ENCODE results near the gene FBXO34. TPM values are rescaled to one million over a fixed set of nuclear protein-coding genes. Genes with fewer than 3 reads are reported as not detected.

FBXO34 gene
- total and polyA plus RNA-seq, 9 of the 15 experiments (the other 6 are each of a cell fraction or from before 2014, with no cell fraction given) = 6.3 to 24.9 (median 16.2) TPM

DNA sequence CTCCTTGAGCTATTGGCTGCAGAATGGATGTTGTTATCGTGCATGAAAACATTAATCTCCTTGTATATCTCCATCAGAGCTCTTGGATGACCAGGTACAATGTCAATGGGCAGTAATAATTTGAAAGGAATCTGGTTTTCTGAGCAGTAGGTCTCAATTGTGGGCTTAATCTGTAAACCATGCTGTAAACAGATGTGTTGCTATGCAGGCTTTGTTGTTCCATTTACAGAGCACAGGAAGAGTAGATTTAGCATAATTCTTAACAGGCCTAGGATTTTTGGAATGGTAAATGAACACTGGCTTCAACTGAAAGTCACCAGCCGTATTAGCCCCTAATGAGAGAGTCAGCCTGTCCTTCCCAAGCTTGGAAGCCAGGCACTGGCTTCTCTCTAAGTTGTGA lies 90.0 kb downstream of the FBXO34 start:
- Histone ChIP-seq H3K9ac (ENCODE audit: insufficient read depth in 1 of 2, low read depth in 2 of 2, low read length in 2 of 2) (no peak overlapping the region), H3K36me3 (ENCODE audit: control insufficient read depth, insufficient read depth, low read length) (no peaks in the 10 kb centered on the region), H3K4me2 (ENCODE audit: insufficient read depth, low read length) (no peak overlapping the region), H3K9me3 (replicated peaks; ENCODE audit: control insufficient read depth, insufficient read depth, low read depth, low read length) (no peaks in the 10 kb centered on the region), H4K20me1 (replicated peaks; ENCODE audit: control insufficient read depth, insufficient read depth, low read length) (no peaks in the 10 kb centered on the region), H2AFZ (ENCODE audit: low read depth, low read length) (no peak overlapping the region), H3K9me1 (ENCODE audit: control insufficient read depth, insufficient read depth, low read length) (no peaks in the 10 kb centered on the region), H3K4me3 (no peak overlapping the region), H3K27ac (ENCODE audit: extremely low read depth, low read depth, low read length) (no peak overlapping the region), H3K79me2 (ENCODE audit: control insufficient read depth, insufficient read depth, low read length) (no peaks in the 10 kb centered on the region), H3K4me1 (replicated peaks in 1 of 2; ENCODE audit: control insufficient read depth in 2 of 2, insufficient read depth in 2 of 2, low read length in 2 of 2) (no peaks in the 10 kb centered on the region), H3K27me3 (ENCODE audit: control insufficient read depth in 2 of 2, insufficient read depth in 2 of 2, low read length in 2 of 2) (no peaks in the 10 kb centered on the region)
- ATAC-seq (no peak), DNase-seq (ENCODE audit: extremely low read depth in 1 of 4, low spot score in 3 of 4) (no peak), FAIRE-seq (no peak)
- no TSS peak for BruUV-seq (replicated peaks)
- no peak for TF ChIP-seq NFIX (CRISPR knock-in tag; IDR thresholded peaks at IDR 0.05; ENCODE audit: low read depth)
- TF ChIP-seq CCAR2 (IDR thresholded peaks at IDR 0.05; ENCODE audit: low read depth, low read length) = no peak
- no peak for TF ChIP-seq ZFP1 (CRISPR knock-in tag; IDR thresholded peaks at IDR 0.05)
- TF ChIP-seq ARHGAP35 (IDR thresholded peaks at IDR 0.05; ENCODE audit: partially characterized antibody) = no peak
- TF ChIP-seq TCF3 (CRISPR knock-in tag; IDR thresholded peaks at IDR 0.05) = no peak
- no peak for TF ChIP-seq RUNX1 (IDR thresholded peaks at IDR 0.05; ENCODE audit: low read depth)
- intact Hi-C loops (cut with micrococcal nuclease) = no loop called here
- CTCF ChIA-PET (ENCODE audit: low intra/inter-chr PET ratio) = no interaction called here
- 62% methylated on average over 2 of the region's 2 CpGs for WGBS (ENCODE audit: insufficient coverage, low coverage, missing lambda C conversion rate)
- POLR2A ChIA-PET = interaction anchor here (0.8 kb wide), 1 partner anchor 21 kb away, joined by 3 read pairs; no protein-coding TSS in a partner anchor
- in situ Hi-C loops (cut with MboI) = no loop called here

- H3K27me3 ChIP-seq (ENCODE audit: control insufficient read depth in 2 of 2, insufficient read depth in 2 of 2, low read length in 2 of 2) = no peaks in the 10 kb centered on the region
- TF ChIP-seq PTBP1 (IDR thresholded peaks at IDR 0.05; ENCODE audit: low read depth, low read length) (no peak), ELF4 (CRISPR knock-in tag; IDR thresholded peaks at IDR 0.05) (no peak), ARHGAP35 (IDR thresholded peaks at IDR 0.05; ENCODE audit: partially characterized antibody) (no peak), STAT5A (IDR thresholded peaks at IDR 0.05; ENCODE audit: borderline replicate concordance, low read length) (no peak), ZNF347 (CRISPR knock-in tag; IDR thresholded peaks at IDR 0.05; ENCODE audit: low read depth) (no peak), RBM25 (IDR thresholded peaks at IDR 0.05; ENCODE audit: low read depth, low read length, severe bottlenecking) (no peak)
- H4K20me1 ChIP-seq (replicated peaks; ENCODE audit: control insufficient read depth, insufficient read depth, low read length) = no peaks in the 10 kb centered on the region
- H2AFZ ChIP-seq (ENCODE audit: low read depth, low read length) = no peak overlapping the region
- no TSS peak for BruUV-seq (replicated peaks)
- H3K9me3 ChIP-seq (replicated peaks; ENCODE audit: control insufficient read depth, insufficient read depth, low read depth, low read length) = no peaks in the 10 kb centered on the region
- H3K4me1 ChIP-seq (replicated peaks in 1 of 2; ENCODE audit: control insufficient read depth in 2 of 2, insufficient read depth in 2 of 2, low read length in 2 of 2) = peaks cover 8 to 9% of the 10 kb centered on the region in 2 experiments; a peak in 4 of 5 replicates
- FAIRE-seq = no peak
- no peak overlapping the region for H3K4me2 ChIP-seq (ENCODE audit: insufficient read depth, low read length)
- in situ Hi-C loops (cut with MboI) (no loop called here), intact Hi-C loops (cut with micrococcal nuclease) (no loop called here)
- peaks cover 15% of the 10 kb centered on the region; the same call in 2 of the 3 replicates for H3K36me3 ChIP-seq (ENCODE audit: control insufficient read depth, insufficient read depth, low read length)
- no peak for DNase-seq (ENCODE audit: extremely low read depth in 1 of 4, low spot score in 3 of 4)
- ChIA-PET POLR2A (interaction anchor here (0.8 to 1.8 kb wide), 2 partner anchors 9 to 114 kb away, joined by 4 read pairs; no protein-coding TSS in a partner anchor), CTCF (ENCODE audit: low intra/inter-chr PET ratio) (no interaction called here)
- H3K4me3 ChIP-seq = no peak overlapping the region
- H3K79me2 ChIP-seq (ENCODE audit: control insufficient read depth, insufficient read depth, low read length) = no peaks in the 10 kb centered on the region
- no peak overlapping the region for H3K9ac ChIP-seq (ENCODE audit: insufficient read depth in 1 of 2, low read depth in 2 of 2, low read length in 2 of 2)
- WGBS (ENCODE audit: insufficient coverage, low coverage, missing lambda C conversion rate) = 67% methylated on average over 2 of the region's 3 CpGs
- no peaks in the 10 kb centered on the region for H3K9me1 ChIP-seq (ENCODE audit: control insufficient read depth, insufficient read depth, low read length)
- H3K27ac ChIP-seq (ENCODE audit: extremely low read depth, low read depth, low read length) = no peak overlapping the region
- ATAC-seq = no peak
Observed at GRCh38 chr14:55366271-55366670, 95.0 kb downstream of the FBXO34 start.
